OCI-LY7 (cell line): ENCODE measurements around the gene SLC16A10. TPM values are rescaled to one million over a fixed set of nuclear protein-coding genes. Genes with fewer than 3 reads are reported as not detected.

Experiments
- BruUV-seq: library from RNA; stranded (reverse); fragments of 400-500 nt; replicated peaks from 2 replicates; lab custom pipeline; 2021; lab: Mats Ljungman, UMichigan
- CTCF ChIA-PET: fragments of 300-600 bp; sonication (Branson Sonifier 250); formaldehyde crosslinking; loops from one replicate; lab custom pipeline; 2022; ENCODE audit warnings: antibody characterized with exemption; ENCODE audit not compliant: unreplicated experiment; lab: Charles Lee
- POLR2A ChIA-PET: fragments of 300-600 bp; sonication (Branson Sonifier 250); formaldehyde crosslinking; loops from one replicate; lab custom pipeline; 2022; ENCODE audit warnings: antibody characterized with exemption; lab: Charles Lee
- DNase-seq: peaks from one replicate; pipeline ENCODE4 v3.0.0-alpha.2; 2015; ENCODE audit warnings: low spot score
- H2AFZ ChIP-seq: fragments of 200-600 bp; sonication (generic), shearing (Covaris generic); 2 replicates; pipeline ENCODE4 v1.6.1; 2014; ENCODE audit warnings: mild to moderate bottlenecking, antibody characterized with exemption, low read length, moderate library complexity
- H3K27ac ChIP-seq: fragments of 200-600 bp; sonication (generic); 2 replicates; pipeline ENCODE4 v1.5.1; 2014; ENCODE audit warnings: mixed run types, low read depth, mild to moderate bottlenecking, moderate library complexity, low read length, inconsistent platforms; ENCODE audit not compliant: poor library complexity, severe bottlenecking
- H3K36me3 ChIP-seq: fragments of 200-600 bp; sonication (generic); 2 replicates; pipeline ENCODE4 v1.6.1; 2014; ENCODE audit warnings: mild to moderate bottlenecking, antibody characterized with exemption, low read length, moderate library complexity, mixed read lengths; ENCODE audit not compliant: insufficient read depth
- H3K4me1 ChIP-seq: fragments of 200-600 bp; sonication (generic); 2 replicates; pipeline ENCODE4 v1.5.1; 2014; ENCODE audit warnings: mild to moderate bottlenecking, low read length; ENCODE audit not compliant: insufficient read depth, poor library complexity, severe bottlenecking
- H3K4me2 ChIP-seq: fragments of 200-600 bp; sonication (generic); 2 replicates; pipeline ENCODE4 v1.6.1; 2014; ENCODE audit warnings: mild to moderate bottlenecking, low read length
- H3K4me3 ChIP-seq: fragments of 200-600 bp; sonication (generic); 2 replicates; pipeline ENCODE4 v1.5.1; 2014; ENCODE audit warnings: mild to moderate bottlenecking, low read depth, low read length; ENCODE audit not compliant: poor library complexity, severe bottlenecking
- H3K79me2 ChIP-seq: fragments of 200-600 bp; sonication (generic); 2 replicates; pipeline ENCODE4 v1.6.1; 2016; ENCODE audit warnings: low read depth, mild to moderate bottlenecking, low read length, moderate library complexity, mixed read lengths; ENCODE audit not compliant: insufficient read depth
- H3K9me2 ChIP-seq: fragments of 200-600 bp; sonication (generic); 2 replicates; pipeline ENCODE4 v1.6.1; 2016; ENCODE audit warnings: mild to moderate bottlenecking, low read length, mixed read lengths; ENCODE audit not compliant: insufficient read depth
- H3K9me3 ChIP-seq: fragments of 200-600 bp; sonication (generic); 2 replicates; pipeline ENCODE4 v1.6.1; 2014; ENCODE audit warnings: mild to moderate bottlenecking, mixed run types, low read length, mixed read lengths
- H4K20me1 ChIP-seq: fragments of 200-600 bp; sonication (generic); 2 replicates; pipeline ENCODE4 v1.6.1; 2014; ENCODE audit warnings: mild to moderate bottlenecking, antibody characterized with exemption, low read length, moderate library complexity, mixed read lengths; ENCODE audit not compliant: insufficient read depth
- EZH2phosphoT487 ChIP-seq: fragments of 200-600 bp; sonication (generic); IDR thresholded peaks from 2 replicates; pipeline ENCODE4 v1.6.1; 2018; ENCODE audit warnings: low read depth, borderline replicate concordance, mild to moderate bottlenecking, mixed run types, antibody characterized with exemption, low read length, moderate library complexity, mixed read lengths
- intact Hi-C: fragments of 100-400 bp; cut with micrococcal nuclease; formaldehyde crosslinking; loops from one replicate; pipeline ENCODE4 v1.10.0; 2022; ENCODE audit not compliant: unreplicated experiment
- total RNA-seq, 2 experiments: library from RNA; depleted of rRNA in 1 of 2; stranded (reverse); fragments of >200 nt in 1 of 2; shearing (Covaris generic) in 1 of 2; gene quantifications; 2 replicates each; pipeline ENCODE4 v1.2.3, GENCODE V29; 2014 to 2022
- TF ChIP-seq, protein P1 (sequence below): fragments of 200-600 bp; sonication (generic); conservative IDR thresholded peaks from 2 replicates; pipeline ENCODE4 v1.5.1; 2014; ENCODE audit warnings: mild to moderate bottlenecking, antibody characterized with exemption, low read length, moderate library complexity, mixed read lengths

SLC16A10 gene
- total RNA-seq, 2 experiments from 2014 or later, result not detected

DNA sequence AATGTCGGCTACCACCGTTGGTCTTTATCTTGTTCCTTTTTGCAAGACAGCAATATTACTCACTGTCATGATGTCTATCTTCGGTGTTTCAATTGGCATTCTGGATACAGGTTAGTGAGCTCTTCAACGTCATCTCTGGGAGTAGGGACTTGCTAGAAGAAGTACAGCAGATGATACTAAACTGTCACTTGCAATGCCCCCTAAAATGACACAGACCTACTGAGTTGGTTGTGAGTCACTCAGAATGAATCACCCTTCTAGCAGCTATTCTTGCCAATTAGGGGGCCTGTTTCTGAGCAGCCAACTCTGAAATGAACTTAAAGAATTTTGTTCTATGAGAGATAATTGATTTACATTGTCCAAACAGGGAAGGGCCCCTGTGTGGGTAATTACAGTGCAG lies 176.5 kb downstream of the SLC16A10 start:
- no TSS peak for BruUV-seq
- ChIA-PET POLR2A (interaction anchor here (1.1 kb wide), 1 partner anchor 14 kb away, joined by 3 read pairs; no protein-coding TSS in a partner anchor), CTCF (no interaction called here)
- TF ChIP-seq, protein P1, sequence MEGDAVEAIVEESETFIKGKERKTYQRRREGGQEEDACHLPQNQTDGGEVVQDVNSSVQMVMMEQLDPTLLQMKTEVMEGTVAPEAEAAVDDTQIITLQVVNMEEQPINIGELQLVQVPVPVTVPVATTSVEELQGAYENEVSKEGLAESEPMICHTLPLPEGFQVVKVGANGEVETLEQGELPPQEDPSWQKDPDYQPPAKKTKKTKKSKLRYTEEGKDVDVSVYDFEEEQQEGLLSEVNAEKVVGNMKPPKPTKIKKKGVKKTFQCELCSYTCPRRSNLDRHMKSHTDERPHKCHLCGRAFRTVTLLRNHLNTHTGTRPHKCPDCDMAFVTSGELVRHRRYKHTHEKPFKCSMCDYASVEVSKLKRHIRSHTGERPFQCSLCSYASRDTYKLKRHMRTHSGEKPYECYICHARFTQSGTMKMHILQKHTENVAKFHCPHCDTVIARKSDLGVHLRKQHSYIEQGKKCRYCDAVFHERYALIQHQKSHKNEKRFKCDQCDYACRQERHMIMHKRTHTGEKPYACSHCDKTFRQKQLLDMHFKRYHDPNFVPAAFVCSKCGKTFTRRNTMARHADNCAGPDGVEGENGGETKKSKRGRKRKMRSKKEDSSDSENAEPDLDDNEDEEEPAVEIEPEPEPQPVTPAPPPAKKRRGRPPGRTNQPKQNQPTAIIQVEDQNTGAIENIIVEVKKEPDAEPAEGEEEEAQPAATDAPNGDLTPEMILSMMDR, result no peak
- no peak for TF ChIP-seq EZH2phosphoT487
- intact Hi-C loops, result no loop called here
- Histone ChIP-seq H3K4me3 (no peak overlapping the region), H2AFZ (no peak overlapping the region), H4K20me1 (no peaks in the 10 kb centered on the region), H3K4me2 (no peak overlapping the region), H3K9me3 (no peaks in the 10 kb centered on the region), H3K36me3 (peaks cover 57% of the 10 kb centered on the region), H3K79me2 (peaks cover 32% of the 10 kb centered on the region; the same call in 1 of the 2 replicates), H3K9me2 (no peaks in the 10 kb centered on the region), H3K4me1 (peaks cover 15% of the 10 kb centered on the region), H3K27ac (no peak overlapping the region)
- DNase-seq, result no peak

DNA sequence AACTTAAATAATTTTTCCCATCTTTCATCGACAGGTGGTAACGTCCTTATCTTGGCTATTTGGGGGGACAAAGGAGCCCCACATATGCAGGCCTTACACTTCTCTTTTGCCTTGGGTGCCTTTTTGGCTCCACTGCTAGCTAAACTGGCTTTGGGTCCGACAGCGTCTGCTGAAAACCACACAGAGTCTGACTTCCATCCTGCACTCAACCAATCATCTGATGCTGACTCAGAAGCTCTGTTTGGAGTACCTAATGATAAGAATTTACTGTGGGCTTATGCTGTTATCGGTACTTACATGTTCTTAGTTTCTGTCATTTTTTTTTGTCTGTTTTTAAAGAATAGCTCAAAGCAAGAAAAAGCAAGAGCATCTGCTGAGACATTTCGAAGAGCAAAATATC lies 178.5 kb downstream of the SLC16A10 start:
- no peak for DNase-seq
- H3K9me2 ChIP-seq, result no peaks in the 10 kb centered on the region
- ChIA-PET POLR2A (no interaction called here), CTCF (no interaction called here)
- peaks cover 76% of the 10 kb centered on the region for H3K36me3 ChIP-seq
- H2AFZ ChIP-seq, result no peak overlapping the region
- TF ChIP-seq, protein P1, result no peak
- no peak for TF ChIP-seq EZH2phosphoT487
- no peaks in the 10 kb centered on the region for H4K20me1 ChIP-seq
- no peak overlapping the region for H3K27ac ChIP-seq
- H3K4me2 ChIP-seq, result no peak overlapping the region
- H3K4me3 ChIP-seq, result no peak overlapping the region
- H3K9me3 ChIP-seq, result no peaks in the 10 kb centered on the region; the same call in 1 of the 2 replicates
- no TSS peak for BruUV-seq
- intact Hi-C loops, result no loop called here
- H3K4me1 ChIP-seq, result peaks cover 6% of the 10 kb centered on the region
- peaks cover 27% of the 10 kb centered on the region; the same call in 1 of the 2 replicates for H3K79me2 ChIP-seq

DNA sequence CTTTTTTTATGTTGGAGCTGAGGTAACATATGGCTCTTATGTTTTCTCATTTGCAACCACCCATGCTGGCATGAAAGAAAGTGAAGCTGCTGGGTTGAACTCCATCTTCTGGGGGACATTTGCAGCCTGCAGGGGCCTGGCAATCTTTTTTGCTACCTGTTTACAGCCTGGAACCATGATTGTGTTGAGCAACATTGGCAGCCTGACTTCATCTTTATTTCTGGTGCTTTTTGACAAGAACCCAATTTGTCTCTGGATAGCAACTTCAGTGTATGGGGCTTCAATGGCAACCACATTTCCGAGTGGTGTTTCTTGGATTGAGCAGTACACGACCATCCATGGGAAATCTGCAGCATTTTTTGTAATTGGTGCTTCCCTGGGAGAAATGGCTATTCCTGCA lies 179.0 kb downstream of the SLC16A10 start:
- TF ChIP-seq EZH2phosphoT487, result no peak
- TF ChIP-seq, protein P1, result no peak
- H3K27ac ChIP-seq, result no peak overlapping the region
- H3K4me1 ChIP-seq, result peaks cover 4% of the 10 kb centered on the region
- DNase-seq, result no peak
- no peak overlapping the region for H3K4me3 ChIP-seq
- no peaks in the 10 kb centered on the region for H4K20me1 ChIP-seq
- no peak overlapping the region for H3K4me2 ChIP-seq
- intact Hi-C loops, result no loop called here
- peaks cover 78% of the 10 kb centered on the region for H3K36me3 ChIP-seq
- no TSS peak for BruUV-seq
- POLR2A ChIA-PET, result no interaction called here
- CTCF ChIA-PET, result interaction anchor here (0.7 kb wide), 1 partner anchor 212 kb away, joined by 3 read pairs; no protein-coding TSS in a partner anchor
- H2AFZ ChIP-seq, result no peak overlapping the region
- peaks cover 27% of the 10 kb centered on the region; the same call in 1 of the 2 replicates for H3K79me2 ChIP-seq
- no peaks in the 10 kb centered on the region for H3K9me2 ChIP-seq
- no peaks in the 10 kb centered on the region; the same call in 1 of the 2 replicates for H3K9me3 ChIP-seq
